Activated CD8-positive, alpha-beta memory T cell treated with anti-CD3 and anti-CD28 coated beads, Interleukin-2, amount 50 U/mL, for 4 hours (primary cell): Measurements from ENCODE around the gene PNMA6A.
A peak's percentile ranks its signal among the peaks of the same experiment; 100 is the strongest.
"Not testable (repeated sequence)": the region's sequence is repeated elsewhere in the genome, so short reads cannot be mapped to it uniquely, and the experiment has no call there.

ENCODE experiments used
- DNase-seq: peaks from one replicate; pipeline ENCODE4 v3.0.0-alpha.2; 2020

PNMA6A gene

DNA sequence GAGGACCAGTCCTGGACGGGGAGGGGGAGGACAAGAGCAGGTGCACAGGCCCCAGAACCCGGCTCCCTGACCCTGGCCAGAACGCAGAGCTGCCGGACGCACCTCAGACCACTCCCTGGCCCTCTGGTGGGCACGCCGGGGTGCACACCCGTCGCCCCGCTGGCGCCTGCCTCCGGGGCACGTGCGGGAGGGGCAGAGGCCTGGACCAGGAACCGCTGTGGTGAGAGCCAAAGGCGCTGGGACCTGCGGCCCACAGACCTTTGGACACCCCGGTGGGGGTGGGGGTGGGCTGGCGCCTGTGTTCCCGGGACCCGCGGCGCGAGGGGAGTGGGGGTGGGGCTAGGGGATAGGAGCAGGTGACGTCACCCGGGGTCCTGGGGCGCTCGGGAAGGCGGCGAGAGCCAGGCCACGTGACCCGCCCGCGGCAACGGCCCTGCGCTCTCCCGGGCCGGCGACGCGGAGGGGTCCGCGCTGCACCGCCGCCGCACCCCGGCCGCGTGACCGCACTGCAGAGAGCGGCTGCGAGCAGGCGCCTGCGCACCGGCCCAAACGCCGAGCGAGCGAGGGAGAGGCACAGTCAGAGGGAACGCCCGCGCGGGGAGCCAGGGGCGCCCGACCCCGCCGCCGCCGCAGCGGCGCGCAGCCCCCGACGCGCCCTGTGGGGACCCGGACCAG is at the start of gene PNMA6A:
TSS of gene PNMA6A (plus strand) at position 546 of the 675 bp plus-strand sequence. CDS start 609 bp downstream, outside the sequence.
- DNase-seq, result not testable (repeated sequence)

DNA sequence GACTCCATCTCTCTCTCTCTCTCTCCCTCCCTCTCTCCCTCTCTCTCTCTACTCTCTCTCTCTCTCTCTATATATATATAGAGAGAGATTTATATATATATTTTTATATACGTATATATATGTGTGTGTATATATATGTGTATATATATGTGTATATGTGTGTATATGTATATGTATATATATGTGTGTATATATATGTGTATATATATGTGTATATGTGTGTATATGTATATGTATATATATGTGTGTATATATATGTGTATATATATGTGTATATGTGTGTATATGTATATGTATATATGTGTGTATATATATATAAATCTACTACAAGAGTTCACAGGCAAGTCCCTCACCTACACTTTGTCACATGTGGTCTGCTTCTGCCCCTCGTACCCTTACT is 45.8 kb upstream of the PNMA6A start:
- not testable (repeated sequence) for DNase-seq

DNA sequence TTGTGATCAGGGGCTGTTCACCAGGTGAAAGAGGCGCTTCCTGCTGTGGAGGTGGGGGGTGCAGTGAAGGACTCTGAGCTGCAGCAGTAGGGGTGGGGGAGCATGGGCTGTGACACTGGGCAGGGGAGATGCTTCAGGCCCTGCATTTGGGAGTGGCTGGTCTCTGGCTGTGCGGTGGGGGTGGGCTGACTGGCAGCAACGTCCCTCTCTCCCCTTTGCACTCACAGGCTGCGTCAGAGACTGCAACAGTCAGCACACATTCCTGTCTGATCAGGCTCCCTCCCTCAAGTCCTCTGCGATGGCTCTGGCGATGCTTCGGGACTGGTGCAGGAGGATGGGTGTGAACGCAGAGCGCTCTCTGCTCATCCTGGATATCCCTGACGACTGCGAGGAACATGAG is 43.8 kb upstream of the PNMA6A start:
- DNase-seq, result not testable (repeated sequence)

DNA sequence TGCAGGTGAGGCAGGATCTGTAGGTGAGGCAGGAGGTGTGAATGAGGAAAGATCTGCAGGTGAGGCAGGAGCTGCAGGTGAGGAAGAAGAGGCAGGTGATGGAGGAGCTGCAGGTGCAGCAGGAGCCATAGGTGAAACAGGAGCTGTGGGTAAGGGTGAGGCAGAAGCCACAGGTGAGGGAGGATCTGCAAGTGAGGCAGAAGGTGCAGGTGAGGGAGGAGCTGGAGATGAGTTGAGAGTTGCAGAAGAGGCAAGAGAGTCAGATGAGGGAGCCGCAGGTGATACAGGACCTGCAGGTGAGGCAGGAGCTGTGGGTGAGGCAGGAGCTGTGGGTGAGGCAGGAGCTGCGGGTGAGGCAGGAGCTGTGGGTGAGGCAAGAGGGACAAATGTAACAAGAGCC is 43.1 kb upstream of the PNMA6A start:
- DNase-seq, result no peak

DNA sequence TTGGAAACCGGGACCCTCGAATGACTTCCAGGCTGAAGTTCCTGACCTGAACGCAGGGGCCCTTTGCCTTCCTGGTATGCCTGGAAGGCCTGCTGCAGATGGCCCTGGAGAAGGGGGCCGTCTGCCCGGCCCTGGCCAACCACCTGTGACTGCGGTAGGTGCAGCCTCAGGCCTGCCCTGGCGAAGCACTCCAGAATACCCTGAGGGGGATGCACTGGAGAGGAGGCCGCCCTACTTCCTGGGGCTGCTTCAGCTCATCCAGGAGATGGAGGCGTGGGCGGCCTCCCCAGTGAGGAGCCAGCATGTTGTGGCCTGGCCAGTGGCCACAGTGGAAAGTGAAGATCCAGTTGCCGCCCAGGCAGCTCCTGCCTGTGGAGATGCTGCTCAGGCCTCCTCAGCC is 42.4 kb upstream of the PNMA6A start:
- DNase-seq, result no peak

DNA sequence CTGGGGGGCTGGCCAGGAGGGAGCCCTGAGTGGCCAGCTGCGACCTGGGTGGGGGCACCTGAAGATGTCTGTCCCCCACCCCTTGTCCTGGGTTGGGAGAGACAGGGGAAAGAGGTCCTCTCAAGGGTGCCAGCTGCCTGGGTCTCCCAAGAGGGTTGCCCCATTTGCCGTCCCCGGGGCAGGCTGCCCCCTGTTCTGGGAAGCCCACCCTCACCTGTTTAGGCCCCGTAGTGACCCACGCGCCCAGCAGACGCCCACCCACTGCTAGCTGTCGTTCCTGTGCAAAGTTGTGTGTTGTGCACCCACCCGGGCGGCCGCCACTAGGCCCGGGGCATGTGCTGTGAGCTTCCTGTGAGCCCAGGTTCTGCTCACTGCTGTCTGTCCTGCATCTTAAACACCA is 41.5 kb upstream of the PNMA6A start:
- DNase-seq, result no peak

DNA sequence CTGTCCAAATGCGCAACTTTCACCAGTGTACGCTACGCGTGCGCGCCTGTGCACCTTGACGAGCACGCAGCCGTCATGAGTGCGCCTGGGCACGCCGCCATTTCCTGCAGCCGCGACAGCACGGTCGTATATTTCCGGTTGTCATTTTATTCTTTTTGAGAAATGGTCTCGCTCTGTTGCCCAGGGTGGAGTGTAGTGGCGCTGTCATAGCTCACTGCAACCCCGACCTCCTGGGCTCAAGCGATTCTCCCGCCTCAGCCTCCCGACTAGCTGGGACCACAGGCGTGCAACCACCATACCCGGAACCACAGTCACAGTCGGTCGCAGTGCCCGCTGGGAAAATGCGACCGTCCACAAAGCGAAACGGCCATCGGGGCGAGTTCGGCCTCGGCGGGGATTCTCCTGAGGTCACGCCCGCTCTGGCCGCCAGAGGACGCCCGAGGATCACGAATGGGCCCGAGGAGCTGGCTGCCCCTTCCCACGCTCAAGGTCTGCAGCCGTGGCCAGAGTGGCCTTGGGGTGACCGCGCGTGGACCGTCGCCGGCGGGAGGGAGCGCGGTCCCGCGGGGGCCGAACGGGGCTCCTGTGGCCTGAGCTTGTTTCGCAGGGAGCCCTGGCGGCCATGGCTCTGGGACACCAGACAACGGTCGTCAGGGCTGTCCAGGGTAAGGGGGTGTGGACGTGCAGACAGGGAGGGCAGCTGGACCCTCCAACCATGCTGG is 39.7 kb upstream of the PNMA6A start:
- DNase-seq, result peak; percentile 59

DNA sequence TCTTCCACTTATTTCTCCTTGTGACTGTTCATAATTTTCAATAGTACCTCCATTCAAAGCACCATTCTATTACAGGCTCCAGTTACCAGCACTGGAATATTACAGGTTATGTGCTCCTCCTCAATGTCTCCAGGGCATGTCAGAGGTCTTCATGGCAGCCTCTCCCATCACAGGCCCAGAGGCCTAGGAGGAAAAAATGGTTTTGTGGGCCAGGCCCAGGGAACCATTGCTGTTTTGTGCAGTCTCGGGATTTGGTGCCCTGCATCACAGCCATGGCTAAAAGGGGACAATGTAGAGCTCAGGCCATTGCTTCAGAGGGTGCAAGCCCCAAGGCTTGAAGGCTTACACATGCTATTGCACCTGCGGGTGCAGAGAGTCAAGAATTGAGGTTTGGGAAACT is 23.2 kb upstream of the PNMA6A start:
- no peak for DNase-seq

DNA sequence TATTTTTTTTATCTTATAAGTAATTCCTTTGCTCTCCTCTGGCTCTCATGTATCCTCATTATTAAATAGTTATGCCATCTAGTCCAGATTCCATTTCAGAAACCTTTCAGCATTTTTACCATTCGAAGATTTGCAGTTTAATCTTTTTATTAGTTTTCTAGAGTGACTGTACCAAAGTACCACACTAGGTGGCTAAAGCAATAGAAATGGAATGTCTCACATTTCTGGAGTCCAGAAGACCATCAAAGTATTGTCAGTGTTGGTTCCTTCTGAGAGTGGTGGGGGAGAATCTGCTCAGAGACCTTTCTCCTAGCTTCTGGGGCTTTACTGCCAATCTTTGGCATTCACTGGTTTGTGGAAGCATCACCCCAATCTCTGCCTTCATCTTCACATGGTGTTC is 19.7 kb upstream of the PNMA6A start:
- no peak for DNase-seq

DNA sequence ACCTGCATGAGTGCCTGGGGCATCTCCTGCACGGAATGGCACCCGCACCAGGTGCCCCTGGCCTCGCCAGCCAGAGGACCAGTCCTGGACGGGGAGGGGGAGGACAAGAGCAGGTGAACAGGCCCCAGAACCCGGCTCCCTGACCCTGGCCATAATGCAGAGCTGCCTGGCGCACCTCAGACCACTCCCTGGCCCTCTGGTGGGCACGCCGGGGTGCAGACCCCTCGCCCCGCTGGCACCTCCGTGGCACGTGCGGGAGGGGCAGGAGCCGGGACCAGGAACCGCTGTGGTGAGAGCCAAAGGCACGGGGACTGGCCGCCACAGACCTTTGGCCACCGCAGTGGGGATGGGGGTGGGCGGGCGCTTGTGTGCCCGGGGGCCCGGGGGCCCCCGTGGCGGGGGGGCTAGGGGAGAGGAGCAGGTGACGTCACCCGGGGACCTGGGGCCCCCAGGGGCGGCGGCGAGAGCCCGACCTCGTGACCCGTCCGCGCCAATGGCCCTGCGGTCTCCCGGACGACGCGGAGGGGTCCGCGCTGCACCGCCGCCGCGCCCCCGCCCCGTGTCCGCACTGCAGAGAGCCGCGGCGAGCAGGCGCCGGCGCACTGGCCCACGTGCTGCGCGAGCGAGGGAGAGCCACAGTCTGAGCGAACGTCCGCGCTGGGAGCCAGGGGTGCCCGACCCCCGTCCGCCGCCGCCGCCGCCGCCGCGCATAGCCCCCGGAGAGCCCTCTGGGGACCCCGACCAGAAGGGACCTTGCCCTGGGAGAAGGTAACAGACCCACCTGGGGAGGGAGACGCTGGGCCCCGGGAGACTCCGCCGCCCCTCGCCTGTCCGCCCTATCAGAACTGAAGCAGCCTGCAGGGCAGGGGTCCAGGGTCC is 16.1 kb upstream of the PNMA6A start, which contains the start of gene PNMA3:
TSS of gene PNMA3 (plus strand) at position 600 of the 879 bp plus-strand sequence. CDS start 586 bp downstream, outside the sequence.
- DNase-seq, result no peak

DNA sequence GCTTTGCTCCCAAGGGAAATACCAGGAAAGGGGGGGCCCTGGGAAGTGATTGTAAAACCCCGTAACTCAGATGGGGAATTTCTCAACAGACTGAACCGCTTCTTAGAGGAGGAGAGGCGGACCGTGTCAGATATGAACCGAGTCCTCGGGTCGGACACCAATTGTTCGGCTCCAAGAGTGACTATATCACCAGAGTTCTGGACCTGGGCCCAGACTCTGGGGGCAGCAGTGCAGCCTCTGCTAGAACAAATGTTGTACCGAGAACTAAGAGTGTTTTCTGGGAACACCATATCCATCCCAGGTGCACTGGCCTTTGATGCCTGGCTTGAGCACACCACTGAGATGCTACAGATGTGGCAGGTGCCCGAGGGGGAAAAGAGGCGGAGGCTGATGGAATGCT is 15.0 kb upstream of the PNMA6A start:
- no peak for DNase-seq

DNA sequence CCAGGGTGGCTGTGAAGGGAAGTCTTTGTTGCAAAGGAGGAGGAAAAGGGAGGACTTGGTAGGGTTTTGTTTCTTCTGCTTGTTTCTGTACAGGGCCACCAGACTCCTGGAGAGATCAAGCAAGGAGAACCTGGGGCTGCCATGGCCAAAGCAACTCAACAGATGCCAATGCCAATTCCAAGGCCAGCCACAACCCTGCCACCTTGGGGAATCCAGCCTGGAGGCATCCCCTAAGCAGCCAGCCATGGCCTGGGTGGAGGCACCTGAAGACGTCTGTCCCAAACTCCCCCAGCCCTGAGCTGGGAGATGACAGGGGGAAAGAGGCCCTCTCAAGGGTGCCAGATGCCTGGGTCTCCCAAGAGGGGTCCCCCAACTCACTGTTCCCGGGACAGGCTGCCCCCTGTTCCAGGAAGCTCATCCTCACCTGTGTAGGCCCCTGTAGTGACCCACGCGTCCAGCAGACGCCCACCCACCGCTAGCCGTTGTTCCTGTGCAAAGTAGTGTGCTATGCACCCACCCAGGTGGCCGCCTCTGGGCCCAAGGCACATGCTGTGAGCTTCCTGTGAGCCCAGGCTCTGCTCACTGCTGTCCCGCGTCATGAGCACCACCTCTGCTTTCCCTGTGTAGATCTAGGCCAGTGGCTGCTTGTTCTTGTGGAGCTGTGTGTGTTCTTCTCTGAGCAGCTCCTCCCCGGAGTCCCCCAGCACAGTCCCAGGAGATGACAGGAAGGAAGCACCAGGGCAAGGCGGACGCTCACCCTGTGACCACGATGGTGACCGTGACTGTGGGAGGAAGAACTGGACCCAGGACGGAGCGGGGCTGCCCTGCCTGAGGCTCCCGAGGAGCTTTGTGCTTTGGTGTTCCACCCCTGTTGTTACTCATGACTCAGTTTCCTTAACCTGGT is 12.8 kb upstream of the PNMA6A start:
- no peak for DNase-seq

DNA sequence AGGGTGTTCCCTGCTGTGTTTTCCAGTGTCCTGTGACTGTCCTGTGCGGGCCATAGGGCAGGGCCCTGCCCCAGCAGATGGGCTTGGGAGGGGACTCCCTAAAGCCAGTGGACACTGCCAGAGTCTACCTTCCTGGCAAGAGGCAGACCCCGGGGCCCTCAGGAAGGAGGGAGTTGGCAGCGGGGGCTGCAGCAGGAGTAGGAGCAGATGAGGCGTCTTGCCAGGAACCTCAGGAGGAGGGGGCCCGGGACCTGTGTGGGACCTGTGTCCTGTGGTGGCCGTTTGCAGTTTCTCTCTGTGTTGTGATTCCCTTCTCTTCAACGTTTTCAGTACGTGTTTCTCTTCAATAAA is 12.2 kb upstream of the PNMA6A start:
- no peak for DNase-seq

DNA sequence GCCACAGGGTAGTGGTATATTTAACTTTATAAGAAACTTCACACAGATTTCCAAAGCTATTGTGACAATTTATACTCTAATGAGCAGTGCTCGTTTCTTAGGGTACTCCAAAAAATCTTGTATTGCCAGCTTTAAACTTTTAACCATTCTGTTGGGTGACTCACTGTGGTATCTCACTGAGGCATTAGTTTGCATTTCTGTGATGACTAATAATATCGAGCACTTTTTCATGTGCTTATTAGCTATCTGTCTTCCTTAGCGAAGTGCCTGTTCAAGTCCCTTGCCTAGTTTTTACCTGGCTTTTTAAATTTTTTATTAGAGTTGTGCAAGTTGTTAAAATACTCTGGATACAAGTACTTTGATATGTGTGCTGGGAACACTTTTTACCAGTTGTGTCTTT is 10.5 kb upstream of the PNMA6A start:
- no peak for DNase-seq

DNA sequence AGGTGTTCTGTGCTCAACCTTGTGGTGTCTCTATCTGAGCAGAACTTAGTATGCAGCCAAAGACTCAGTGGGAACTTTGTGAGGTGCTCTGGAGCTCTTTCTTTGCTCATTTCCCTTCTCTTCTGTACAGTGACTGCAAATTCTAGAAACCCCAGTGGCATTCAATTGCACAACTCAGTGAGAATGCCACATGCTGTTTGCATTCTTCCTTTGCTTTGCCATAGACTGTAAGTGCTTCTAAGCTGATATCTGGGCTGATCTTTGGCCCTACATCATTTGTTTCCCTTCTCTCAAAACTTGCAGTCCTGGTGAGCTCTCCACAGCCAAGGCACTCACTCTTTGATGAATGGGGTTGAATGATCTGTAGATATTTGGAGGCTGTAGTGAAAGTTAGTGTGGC is 8.9 kb upstream of the PNMA6A start:
- DNase-seq, result no peak

DNA sequence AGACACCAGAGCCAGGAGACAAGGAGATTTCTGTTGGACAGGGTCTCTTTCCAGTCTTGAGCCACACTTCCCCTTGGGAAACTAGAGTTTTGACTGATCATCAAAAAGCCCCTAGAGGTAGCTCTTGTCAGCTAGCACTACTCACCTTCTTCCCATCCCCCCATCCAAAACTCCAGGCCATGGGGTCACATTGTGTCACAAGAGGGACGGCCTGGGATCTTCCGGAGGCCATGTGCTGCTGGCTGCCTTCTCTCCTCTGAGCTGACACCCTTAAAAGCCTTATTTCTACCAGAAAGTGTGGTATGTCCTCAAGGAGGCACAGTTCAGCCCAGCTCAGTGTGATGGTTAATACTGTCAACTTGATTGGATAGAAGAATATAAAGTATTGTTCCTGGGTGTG is 8.2 kb upstream of the PNMA6A start:
- DNase-seq, result no peak

DNA sequence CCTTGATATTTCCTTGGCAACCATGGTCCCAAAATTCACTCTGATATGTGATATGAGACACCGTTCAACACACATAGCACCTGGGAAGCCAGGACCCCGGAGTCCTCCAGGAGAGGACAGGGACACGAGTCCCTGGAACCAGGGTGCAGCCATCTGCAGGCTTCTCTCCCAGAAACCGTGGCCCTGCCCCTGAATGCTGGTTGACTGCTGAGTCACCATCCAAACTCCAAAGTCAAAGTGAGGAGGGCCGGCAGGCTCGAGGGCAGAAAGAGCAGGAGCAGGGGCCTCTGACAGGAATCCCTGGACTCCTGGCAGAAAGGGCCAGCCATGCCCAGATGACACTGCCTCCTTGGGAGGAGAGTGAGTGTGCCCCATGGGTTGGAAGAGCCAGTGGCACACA is 6.9 kb upstream of the PNMA6A start:
- DNase-seq, result no peak

DNA sequence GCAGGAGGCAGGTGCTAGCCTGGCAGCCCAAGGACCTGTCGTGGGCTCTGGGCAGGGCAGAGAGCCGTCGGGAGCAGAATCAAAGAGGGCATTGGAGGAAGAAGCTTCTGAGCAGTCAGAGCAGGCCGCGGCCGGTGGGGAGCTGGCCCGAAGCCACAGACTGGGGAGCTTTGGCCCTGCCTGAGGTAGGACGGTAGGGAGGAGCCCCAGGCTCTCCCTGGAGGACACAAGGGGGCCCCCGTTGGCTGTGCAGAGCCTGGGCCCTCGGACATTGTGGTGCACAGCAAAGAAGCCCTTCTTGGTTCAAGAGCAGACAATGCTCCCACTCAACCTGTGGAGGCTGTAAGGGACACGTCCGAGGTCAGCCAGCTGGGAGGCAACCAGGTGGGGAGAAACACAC is 5.9 kb upstream of the PNMA6A start:
- not testable (repeated sequence) for DNase-seq

DNA sequence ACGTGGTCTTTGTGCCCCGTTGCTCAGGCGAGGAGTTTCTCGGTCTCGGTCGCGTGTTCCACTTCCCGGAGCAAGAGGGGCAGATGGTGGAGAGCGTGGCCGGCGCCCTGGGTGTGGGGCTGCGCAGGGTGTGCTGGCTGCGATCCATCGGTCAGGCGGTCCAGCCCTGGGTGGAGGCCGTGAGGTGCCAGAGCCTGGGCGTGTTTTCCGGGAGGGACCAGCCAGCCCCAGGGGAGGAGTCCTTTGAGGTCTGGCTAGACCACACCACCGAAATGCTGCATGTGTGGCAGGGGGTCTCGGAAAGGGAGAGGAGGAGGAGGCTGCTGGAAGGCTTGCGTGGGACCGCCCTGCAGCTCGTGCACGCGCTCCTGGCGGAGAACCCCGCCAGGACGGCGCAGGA is 1.1 kb downstream of the PNMA6A start:
- not testable (repeated sequence) for DNase-seq

DNA sequence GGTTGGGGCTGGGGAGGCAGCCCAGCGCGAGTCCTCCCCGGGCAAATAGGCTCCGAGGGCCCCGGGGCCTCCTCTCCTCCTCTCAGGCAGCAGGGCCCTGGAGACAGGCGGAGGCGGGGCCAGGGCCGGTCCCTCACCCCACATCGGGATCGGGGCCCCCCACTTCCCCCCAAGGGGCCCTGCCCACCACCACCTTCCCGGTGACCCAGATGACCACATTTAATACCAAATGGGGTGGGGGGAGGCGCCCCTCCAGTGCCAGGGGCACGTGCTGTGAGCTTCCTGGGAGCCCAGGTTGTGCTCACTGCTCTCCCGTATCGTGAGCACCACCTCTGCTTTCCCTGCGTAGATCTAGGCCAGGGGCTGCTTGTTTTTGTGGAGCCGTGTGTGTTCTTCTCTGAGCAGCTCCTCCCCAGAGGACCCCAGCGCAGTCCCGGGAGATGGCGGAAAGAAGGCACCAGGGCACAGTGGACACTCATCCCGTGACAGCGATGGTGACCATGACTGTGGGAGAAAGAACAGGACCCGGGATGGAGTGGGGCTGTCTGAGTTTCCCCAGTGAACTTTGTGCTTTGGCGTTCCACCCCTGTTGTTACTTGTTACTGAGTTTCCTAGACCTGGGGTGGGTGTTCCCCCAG is 2.1 kb downstream of the PNMA6A start:
- DNase-seq, result no peak

DNA sequence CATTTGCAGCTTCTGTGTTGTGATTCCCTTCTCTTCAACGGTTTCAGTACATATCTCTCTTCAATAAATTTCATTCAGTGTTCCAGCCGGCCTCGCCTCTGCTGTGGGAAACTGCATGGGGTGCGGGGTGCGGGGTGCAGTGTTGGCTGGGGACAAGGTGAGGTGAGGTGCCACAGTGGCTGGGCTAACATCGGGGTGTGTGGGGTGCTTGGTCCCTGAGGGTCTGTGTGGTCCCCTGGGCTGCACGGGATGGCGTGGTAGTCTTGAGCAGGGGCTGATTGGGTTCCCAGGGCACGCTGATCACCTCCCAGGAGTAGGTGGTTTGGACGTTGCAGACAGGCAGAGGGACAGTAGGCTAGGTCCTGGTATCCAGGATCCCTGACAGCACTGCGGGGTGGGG is 2.7 kb downstream of the PNMA6A start:
- no peak for DNase-seq

DNA sequence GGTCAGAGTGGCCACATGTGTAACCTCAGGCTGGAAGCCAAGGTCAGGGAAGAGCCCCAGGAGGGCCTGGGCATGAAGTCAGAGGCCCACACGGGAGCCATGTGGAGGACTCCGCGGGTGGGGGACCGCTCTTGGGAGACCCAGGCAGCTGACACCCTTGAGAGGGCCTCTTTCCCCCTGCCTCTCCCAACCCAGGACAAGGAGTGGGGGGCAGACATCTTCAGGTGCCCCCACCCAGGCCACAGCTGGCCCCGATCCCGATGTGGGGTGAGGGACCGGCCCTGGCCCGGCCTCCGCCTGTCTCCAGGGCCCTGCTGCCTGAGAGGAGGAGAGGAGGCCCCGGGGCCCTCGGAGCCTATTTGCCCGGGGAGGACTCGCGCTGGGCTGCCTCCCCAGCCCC is 3.1 kb downstream of the PNMA6A start:
- no peak for DNase-seq
